ENCODE data around the gene C1orf232. TPM values are rescaled to one million over a fixed set of nuclear protein-coding genes. Genes with fewer than 3 reads are reported as not detected.

The C1orf232 gene
- total and polyA plus RNA-seq, 2 of the 8 experiments (the other 6 are each of a cell fraction or from before 2014, with no cell fraction given), result not detected

GRCh38 chr1:26148887-26149286 is 19.9 kb downstream of the C1orf232 start (continued):
- no peak for TF ChIP-seq CTCF (IDR thresholded peaks at IDR 0.05; ENCODE audit: control extremely low read depth in 1 of 3, insufficient read depth in 1 of 3, low read depth in 1 of 3, low read length in 3 of 3)
- no peak for TF ChIP-seq KDM4A (IDR thresholded peaks at IDR 0.05; ENCODE audit: low read depth, low read length, severe bottlenecking)
- no peak for TF ChIP-seq USF2 (IDR thresholded peaks at IDR 0.05; ENCODE audit: low read length)
- no peak for TF ChIP-seq YY1 (IDR thresholded peaks at IDR 0.05; ENCODE audit: low read depth, low read length)
- no peak for TF ChIP-seq CBX5 (IDR thresholded peaks at IDR 0.05; ENCODE audit: low read depth, low read length)

Data from H1 (cell line).